Embryonic facial prominence (tissue), 1 donor: Measurements from ENCODE around the gene MISP3.

ENCODE experiments used
- DNase-seq: peaks from one replicate; pipeline ENCODE4 v3.0.0-alpha.2; 2016; ENCODE audit errors: extremely low spot score

MISP3 gene

DNA sequence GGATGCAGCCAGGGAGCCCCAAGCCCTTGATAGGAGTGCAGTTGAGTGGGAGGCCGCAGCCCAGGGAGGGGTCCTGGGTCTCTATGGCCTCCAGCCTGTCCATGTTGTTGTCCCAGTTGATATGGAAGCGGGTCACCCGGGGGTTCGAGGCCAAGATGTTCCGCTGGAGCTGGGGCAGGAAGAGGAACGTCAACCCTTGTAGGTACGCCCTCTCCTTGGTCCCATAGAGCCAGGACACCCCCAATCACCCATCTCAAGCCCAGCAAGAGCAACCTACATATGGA, 47.9 kb downstream of the MISP3 start:
- DNase-seq, result no peak

DNA sequence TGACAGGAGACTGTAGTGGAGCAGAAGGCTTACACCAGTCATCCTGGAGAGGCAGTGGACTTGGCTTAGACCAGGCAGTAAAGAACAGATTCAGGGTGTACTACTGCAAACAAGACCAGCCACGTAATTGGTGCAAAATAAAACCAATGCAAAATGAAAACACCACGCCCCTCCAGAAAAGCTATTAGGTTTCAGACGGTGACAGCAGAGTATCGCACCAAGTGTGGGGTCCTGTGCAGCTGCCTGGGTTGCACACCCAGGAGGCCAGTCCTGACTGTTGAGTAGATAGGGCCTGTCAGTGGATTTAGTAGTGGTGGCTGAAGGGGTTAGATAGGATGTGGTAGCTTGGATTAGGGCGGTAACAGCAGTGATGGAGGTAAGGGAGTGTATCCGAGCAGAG, 50.3 kb downstream of the MISP3 start:
- no peak for DNase-seq
